ENCODE results near the gene DNAH17. TPM values are rescaled to one million over a fixed set of nuclear protein-coding genes. Genes with fewer than 3 reads are reported as not detected.
A peak's percentile ranks its signal among the peaks of the same experiment; 100 is the strongest.

Gene DNAH17
- total and polyA plus RNA-seq, 2 of the 13 experiments (the other 11 are each of a cell fraction or from before 2014, with no cell fraction given) = 0.86 to 1.6 TPM

- no TSS peak for BruUV-seq (replicated peaks)
- in situ Hi-C loops (cut with HindIII; ENCODE audit: extremely low pct_ligation_motif_present, low pct_unique_long_range_greater_than_20kb) = no loop called here
- intact Hi-C loops (cut with micrococcal nuclease; ENCODE audit: unreplicated experiment) = no loop called here
- Histone ChIP-seq H3K27ac (ENCODE audit: extremely low read length, insufficient read depth, low read length) (no peak overlapping the region), H3K4me1 (ENCODE audit: insufficient read depth, low read length) (peaks cover 9% of the 10 kb centered on the region; the same call in 1 of the 2 replicates), H3K9me3 (ENCODE audit: low read length) (no peaks in the 10 kb centered on the region), H2AFZ (ENCODE audit: low read length) (no peak overlapping the region), H4K20me1 (ENCODE audit: insufficient read depth, low read length) (no peaks in the 10 kb centered on the region), H3K36me3 (replicated peaks in 1 of 2; ENCODE audit: control insufficient read depth in 1 of 2, insufficient read depth in 2 of 2, low read length in 2 of 2) (0 out of 5 replicates have a peak, but pooled peaks cover 0 to 1% of the 10 kb centered on the region in 2 experiments), H3K9ac (ENCODE audit: insufficient read depth, low read depth, low read length) (no peak overlapping the region), H3K4me2 (ENCODE audit: low read depth, low read length) (no peak overlapping the region), H3K27me3 (ENCODE audit: control insufficient read depth in 1 of 2, insufficient read depth in 2 of 2, low read length in 2 of 2) (peaks cover 0 to 20% of the 10 kb centered on the region in 2 experiments; a peak in 4 of 5 replicates), H3K79me2 (ENCODE audit: insufficient read depth, low read length) (no peaks in the 10 kb centered on the region), H3K4me3 (replicated peaks in 1 of 3; ENCODE audit: insufficient read depth in 1 of 3, low read depth in 2 of 3, low read length in 3 of 3) (no peak overlapping the region)
- FAIRE-seq = no peak
- no peak for TF ChIP-seq HMG20A (CRISPR knock-in tag; IDR thresholded peaks at IDR 0.05; ENCODE audit: borderline replicate concordance)
- TF ChIP-seq MAFF (IDR thresholded peaks at IDR 0.05; ENCODE audit: low read depth, low read length) = no peak
- no peak for TF ChIP-seq TEAD3 (CRISPR knock-in tag; optimal IDR thresholded peaks at IDR 0.05; ENCODE audit: borderline replicate concordance)
- no peak for TF ChIP-seq FOSL2 (CRISPR knock-in tag; IDR thresholded peaks at IDR 0.05)
- TF ChIP-seq REXO4 (CRISPR knock-in tag; IDR thresholded peaks at IDR 0.05; ENCODE audit: borderline replicate concordance) = no peak
- TF ChIP-seq ATM (IDR thresholded peaks at IDR 0.05; ENCODE audit: borderline replicate concordance) = no peak
- no peak for ATAC-seq
- POLR2A ChIA-PET = no interaction called here
- CTCF ChIA-PET (ENCODE audit: low intra/inter-chr PET ratio, low total read pairs) = no interaction called here
- DNase-seq (ENCODE audit: low spot score) = no peak
- WGBS (ENCODE audit: low lambda C conversion rate) = 74% methylated on average over 11 of the region's 11 CpGs
Measured at GRCh38 chr17:78479369-78479768, 97.8 kb downstream of the DNAH17 start.

GRCh38 chr17:78478757-78479297 lies 98.4 kb downstream of the DNAH17 start:
- H3K4me2 ChIP-seq (ENCODE audit: low read depth, low read length) = no peak overlapping the region
- no peak overlapping the region for H3K27ac ChIP-seq (ENCODE audit: extremely low read length, insufficient read depth, low read length)
- ATAC-seq (no peak), FAIRE-seq (no peak), DNase-seq (ENCODE audit: low spot score) (no peak)
- no peak overlapping the region for H2AFZ ChIP-seq (ENCODE audit: low read length)
- no TSS peak for BruUV-seq (replicated peaks)
- no peaks in the 10 kb centered on the region for H3K9me3 ChIP-seq (ENCODE audit: low read length)
- no peaks in the 10 kb centered on the region for H3K79me2 ChIP-seq (ENCODE audit: insufficient read depth, low read length)
- in situ Hi-C loops (cut with HindIII; ENCODE audit: extremely low pct_ligation_motif_present, low pct_unique_long_range_greater_than_20kb) = no loop called here
- ChIA-PET POLR2A (no interaction called here), CTCF (ENCODE audit: low intra/inter-chr PET ratio, low total read pairs) (no interaction called here)
- H4K20me1 ChIP-seq (ENCODE audit: insufficient read depth, low read length) = no peaks in the 10 kb centered on the region
- peaks cover 0 to 24% of the 10 kb centered on the region in 2 experiments; a peak in 4 of 5 replicates for H3K27me3 ChIP-seq (ENCODE audit: control insufficient read depth in 1 of 2, insufficient read depth in 2 of 2, low read length in 2 of 2)
- H3K36me3 ChIP-seq (replicated peaks in 1 of 2; ENCODE audit: control insufficient read depth in 1 of 2, insufficient read depth in 2 of 2, low read length in 2 of 2) = 0 out of 5 replicates have a peak, but pooled peaks cover 0 to 1% of the 10 kb centered on the region in 2 experiments
- intact Hi-C loops (cut with micrococcal nuclease; ENCODE audit: unreplicated experiment) = no loop called here
- peaks cover 9% of the 10 kb centered on the region; the same call in 1 of the 2 replicates for H3K4me1 ChIP-seq (ENCODE audit: insufficient read depth, low read length)
- no peak overlapping the region for H3K4me3 ChIP-seq (replicated peaks in 1 of 3; ENCODE audit: insufficient read depth in 1 of 3, low read depth in 2 of 3, low read length in 3 of 3)
- no peak overlapping the region for H3K9ac ChIP-seq (ENCODE audit: insufficient read depth, low read depth, low read length)
- WGBS (ENCODE audit: low lambda C conversion rate) = 59% methylated on average over 6 of the region's 6 CpGs
- 0 out of 2 replicates have a peak, but pooled peaks have one; percentile 4 for TF ChIP-seq SOX6 (IDR thresholded peaks at IDR 0.05)
- no peak for TF ChIP-seq SOX6 (CRISPR knock-in tag; IDR thresholded peaks at IDR 0.05)
- TF ChIP-seq LCORL (IDR thresholded peaks at IDR 0.05) = peak; percentile 5; the same call in 1 of the 2 replicates
- TF ChIP-seq LCORL (CRISPR knock-in tag; IDR thresholded peaks at IDR 0.05) = no peak
- no peak for TF ChIP-seq PHB2 (IDR thresholded peaks at IDR 0.05; ENCODE audit: partially characterized antibody)
- 0 out of 2 replicates have a peak, but pooled peaks have one; percentile 6 for TF ChIP-seq NONO (IDR thresholded peaks at IDR 0.05)
- TF ChIP-seq NONO (CRISPR knock-in tag; conservative IDR thresholded peaks at IDR 0.05) = no peak
- no peak for TF ChIP-seq ZNF576 (CRISPR knock-in tag; IDR thresholded peaks at IDR 0.05)

Measured in HepG2 (cell line).